ENCODE data around the gene TFAP2B.

TFAP2B gene

GRCh38 chr6:50834929-50835410 lies 16.3 kb downstream of the TFAP2B start:
- Histone ChIP-seq H2AK5ac (ENCODE audit: low read length) (no peak overlapping the region), H3K23ac (ENCODE audit: low read length) (no peak overlapping the region), H3K27me3 (ENCODE audit: insufficient read depth, low read length) (peaks cover 12% of the 10 kb centered on the region), H4K91ac (ENCODE audit: low read depth, low read length) (no peak overlapping the region), H4K8ac (ENCODE audit: low read depth, low read length) (no peak overlapping the region), H4K12ac (ENCODE audit: low read depth, low read length) (no peak overlapping the region), H3K18ac (ENCODE audit: low read length) (no peak overlapping the region), H3K4me3 (ENCODE audit: low read depth, low read length) (no peak overlapping the region), H2BK5ac (ENCODE audit: low read depth, low read length, poor library complexity) (no peak overlapping the region), H3K9ac (ENCODE audit: low read length) (no peak overlapping the region), H3K4me1 (ENCODE audit: control insufficient read depth in 1 of 2, insufficient read depth in 2 of 2, low read length in 2 of 2) (no peaks in the 10 kb centered on the region), H3K14ac (ENCODE audit: low read length) (no peak overlapping the region), H3K36me3 (ENCODE audit: control insufficient read depth in 1 of 2, insufficient read depth in 2 of 2, low read length in 2 of 2) (no peaks in the 10 kb centered on the region), H3K4ac (ENCODE audit: low read depth, low read length) (no peak overlapping the region), H3K9me3 (ENCODE audit: insufficient read depth, low read depth, low read length) (no peaks in the 10 kb centered on the region), H3K79me2 (ENCODE audit: control insufficient read depth, insufficient read depth, low read length, poor library complexity) (no peaks in the 10 kb centered on the region), H3K27ac (ENCODE audit: low read depth, low read length) (no peak overlapping the region), H2BK12ac (ENCODE audit: low read length) (no peak overlapping the region), H2BK120ac (ENCODE audit: insufficient read depth, low read length, poor library complexity) (no peak overlapping the region), H2AFZ (ENCODE audit: insufficient read depth, low read length, poor library complexity) (no peak overlapping the region), H3K4me2 (ENCODE audit: low read length) (no peak overlapping the region), H3K79me1 (ENCODE audit: low read length) (no peaks in the 10 kb centered on the region)
- no peak for DNase-seq
- WGBS (ENCODE audit: extremely low coverage, insufficient coverage, insufficient read length) = no CpG with 5 or more reads among the region's 5 CpGs

DNA sequence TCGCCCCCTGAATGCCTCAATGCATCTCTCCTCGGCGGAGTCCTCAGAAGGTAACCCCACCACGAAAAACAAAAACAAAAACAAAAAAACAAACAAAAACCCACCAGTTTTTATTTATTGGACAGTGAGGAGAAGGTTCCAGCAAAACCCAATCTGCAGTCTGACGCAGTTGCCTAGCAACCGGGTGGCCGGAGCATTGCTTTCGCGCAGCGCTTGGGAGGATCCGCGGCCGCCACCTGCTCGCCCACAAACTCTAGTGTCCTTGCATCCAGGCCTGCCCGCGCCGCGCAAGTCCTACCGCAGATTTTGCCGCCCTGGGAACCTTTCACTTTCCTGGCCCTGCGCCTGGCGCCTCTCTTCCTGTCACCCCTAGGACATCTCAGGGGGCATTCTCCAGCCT lies 17.6 kb downstream of the TFAP2B start:
- Histone ChIP-seq H3K14ac (ENCODE audit: low read length) (no peak overlapping the region), H3K18ac (ENCODE audit: low read length) (no peak overlapping the region), H2BK120ac (ENCODE audit: insufficient read depth, low read length, poor library complexity) (no peak overlapping the region), H3K9ac (ENCODE audit: low read length) (no peak overlapping the region), H3K27me3 (ENCODE audit: insufficient read depth, low read length) (peaks cover 12% of the 10 kb centered on the region), H2BK12ac (ENCODE audit: low read length) (no peak overlapping the region), H4K91ac (ENCODE audit: low read depth, low read length) (no peak overlapping the region), H4K12ac (ENCODE audit: low read depth, low read length) (no peak overlapping the region), H2BK5ac (ENCODE audit: low read depth, low read length, poor library complexity) (no peak overlapping the region), H3K27ac (ENCODE audit: low read depth, low read length) (no peak overlapping the region), H2AFZ (ENCODE audit: insufficient read depth, low read length, poor library complexity) (no peak overlapping the region), H3K4ac (ENCODE audit: low read depth, low read length) (no peak overlapping the region), H3K4me1 (ENCODE audit: control insufficient read depth in 1 of 2, insufficient read depth in 2 of 2, low read length in 2 of 2) (peaks cover 0 to 2% of the 10 kb centered on the region in 2 experiments), H3K79me1 (ENCODE audit: low read length) (no peaks in the 10 kb centered on the region), H3K4me3 (ENCODE audit: low read depth, low read length) (no peak overlapping the region), H3K23ac (ENCODE audit: low read length) (no peak overlapping the region), H3K36me3 (ENCODE audit: control insufficient read depth in 1 of 2, insufficient read depth in 2 of 2, low read length in 2 of 2) (no peaks in the 10 kb centered on the region), H3K4me2 (ENCODE audit: low read length) (no peak overlapping the region), H3K79me2 (ENCODE audit: control insufficient read depth, insufficient read depth, low read length, poor library complexity) (no peaks in the 10 kb centered on the region), H2AK5ac (ENCODE audit: low read length) (no peak overlapping the region), H3K9me3 (ENCODE audit: insufficient read depth, low read depth, low read length) (no peaks in the 10 kb centered on the region), H4K8ac (ENCODE audit: low read depth, low read length) (no peak overlapping the region)
- WGBS (ENCODE audit: extremely low coverage, insufficient coverage, insufficient read length) = no CpG with 5 or more reads among the region's 22 CpGs
- DNase-seq = no peak

DNA sequence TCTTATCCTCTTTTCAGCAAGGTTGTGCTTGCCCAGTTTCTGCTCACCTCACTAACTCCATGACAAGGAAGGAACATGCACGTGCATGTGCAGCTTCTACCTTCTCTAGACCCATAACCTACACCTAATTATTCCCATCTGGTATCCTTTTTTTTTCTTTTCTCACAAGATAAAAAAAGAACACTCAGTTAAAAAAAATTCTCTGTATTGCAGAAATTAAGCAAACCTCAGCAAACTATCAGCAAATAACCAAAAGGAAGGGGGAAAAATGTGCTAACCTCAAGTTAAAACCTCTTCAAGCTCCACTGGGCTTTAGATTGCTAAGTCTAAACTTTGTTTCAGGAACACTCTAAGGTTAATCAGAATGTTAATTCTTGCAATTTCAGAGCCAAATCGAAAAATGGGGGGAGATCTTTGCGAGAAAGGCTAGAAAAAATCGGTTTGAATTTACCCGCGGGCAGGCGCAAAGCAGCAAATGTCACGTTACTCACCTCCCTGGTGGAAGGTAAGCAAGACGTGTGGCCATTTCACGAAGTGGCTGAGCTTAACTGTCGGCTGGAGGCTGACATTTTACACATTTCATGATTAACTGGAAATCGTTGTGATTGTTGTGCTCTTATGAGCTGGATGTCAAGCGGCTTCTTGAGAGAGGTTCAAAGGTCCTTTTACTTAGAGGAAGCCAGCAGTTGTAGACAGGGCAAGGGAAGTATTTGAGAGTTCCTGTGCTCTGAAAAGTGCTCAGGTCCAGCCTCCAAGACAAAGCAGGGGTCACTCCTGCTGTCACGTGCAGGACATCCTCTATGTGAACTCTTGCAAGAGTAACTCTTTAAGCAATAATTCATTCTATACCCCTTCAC lies 19.1 kb downstream of the TFAP2B start:
- WGBS (ENCODE audit: extremely low coverage, insufficient coverage, insufficient read length) = no CpG with 5 or more reads among the region's 14 CpGs

DNA sequence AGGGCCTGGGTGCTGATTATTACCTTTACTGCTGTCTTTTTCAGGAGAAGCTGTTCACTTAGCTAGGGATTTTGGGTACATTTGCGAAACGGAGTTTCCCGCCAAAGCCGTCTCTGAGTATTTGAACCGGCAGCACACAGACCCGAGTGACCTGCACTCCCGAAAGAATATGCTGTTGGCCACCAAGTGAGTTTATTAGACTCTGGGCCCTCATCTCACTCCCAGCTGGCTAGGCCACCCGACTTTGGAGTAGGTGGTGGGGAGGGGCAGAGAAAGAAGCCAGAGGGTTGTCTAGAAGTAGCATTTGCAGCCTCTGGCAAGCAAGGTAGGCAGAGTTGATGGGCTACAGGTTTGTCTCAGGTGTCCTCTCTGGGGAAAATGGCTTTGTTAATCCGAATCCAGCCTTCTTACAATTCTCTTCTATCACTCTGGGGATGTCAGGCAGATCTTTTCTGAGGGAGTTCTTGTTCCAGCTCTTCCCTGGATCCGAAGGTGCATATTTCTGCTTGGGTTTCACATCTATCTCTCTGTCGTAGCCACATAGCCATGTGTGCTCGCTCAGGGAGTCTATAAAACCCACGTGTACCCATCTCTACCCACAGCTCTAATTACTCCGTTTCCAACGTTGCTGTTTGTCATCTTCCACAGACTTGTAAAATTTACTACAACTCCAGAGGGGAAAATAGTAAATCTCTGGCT lies 21.6 kb downstream of the TFAP2B start:
- H3K79me2 ChIP-seq (ENCODE audit: control insufficient read depth, insufficient read depth, low read length, poor library complexity) = no peaks in the 10 kb centered on the region
- no peak overlapping the region for H3K27ac ChIP-seq (ENCODE audit: low read depth, low read length)
- no peak overlapping the region for H2BK5ac ChIP-seq (ENCODE audit: low read depth, low read length, poor library complexity)
- H4K12ac ChIP-seq (ENCODE audit: low read depth, low read length) = no peak overlapping the region
- WGBS (ENCODE audit: extremely low coverage, insufficient coverage, insufficient read length) = no CpG with 5 or more reads among the region's 15 CpGs
- no peak overlapping the region for H3K9ac ChIP-seq (ENCODE audit: low read length)
- no peak overlapping the region for H3K23ac ChIP-seq (ENCODE audit: low read length)
- H4K8ac ChIP-seq (ENCODE audit: low read depth, low read length) = no peak overlapping the region
- H2AFZ ChIP-seq (ENCODE audit: insufficient read depth, low read length, poor library complexity) = no peak overlapping the region
- no peak overlapping the region for H3K18ac ChIP-seq (ENCODE audit: low read length)
- H3K4ac ChIP-seq (ENCODE audit: low read depth, low read length) = no peak overlapping the region
- peaks cover 12% of the 10 kb centered on the region for H3K27me3 ChIP-seq (ENCODE audit: insufficient read depth, low read length)
- peaks cover 7% of the 10 kb centered on the region for H3K79me1 ChIP-seq (ENCODE audit: low read length)
- H3K4me3 ChIP-seq (ENCODE audit: low read depth, low read length) = no peak overlapping the region
- no peak overlapping the region for H2BK120ac ChIP-seq (ENCODE audit: insufficient read depth, low read length, poor library complexity)
- no peak overlapping the region for H4K91ac ChIP-seq (ENCODE audit: low read depth, low read length)
- H2BK12ac ChIP-seq (ENCODE audit: low read length) = no peak overlapping the region
- no peaks in the 10 kb centered on the region for H3K9me3 ChIP-seq (ENCODE audit: insufficient read depth, low read depth, low read length)
- no peaks in the 10 kb centered on the region for H3K36me3 ChIP-seq (ENCODE audit: control insufficient read depth in 1 of 2, insufficient read depth in 2 of 2, low read length in 2 of 2)
- DNase-seq = no peak
- H3K14ac ChIP-seq (ENCODE audit: low read length) = no peak overlapping the region
- H2AK5ac ChIP-seq (ENCODE audit: low read length) = no peak overlapping the region
- H3K4me2 ChIP-seq (ENCODE audit: low read length) = no peak overlapping the region
- H3K4me1 ChIP-seq (ENCODE audit: control insufficient read depth in 1 of 2, insufficient read depth in 2 of 2, low read length in 2 of 2) = peaks cover 9 to 11% of the 10 kb centered on the region in 2 experiments

More for the DNA sequence above, 19.1 kb downstream of the TFAP2B start:
- Histone ChIP-seq H3K9ac (ENCODE audit: low read length) (no peak overlapping the region), H3K9me3 (ENCODE audit: insufficient read depth, low read depth, low read length) (no peaks in the 10 kb centered on the region), H2BK5ac (ENCODE audit: low read depth, low read length, poor library complexity) (no peak overlapping the region), H3K18ac (ENCODE audit: low read length) (no peak overlapping the region), H2BK12ac (ENCODE audit: low read length) (no peak overlapping the region), H3K4me3 (ENCODE audit: low read depth, low read length) (no peak overlapping the region), H2AK5ac (ENCODE audit: low read length) (no peak overlapping the region), H3K14ac (ENCODE audit: low read length) (no peak overlapping the region), H3K27me3 (ENCODE audit: insufficient read depth, low read length) (peaks cover 12% of the 10 kb centered on the region), H4K91ac (ENCODE audit: low read depth, low read length) (no peak overlapping the region), H4K12ac (ENCODE audit: low read depth, low read length) (no peak overlapping the region), H3K4me2 (ENCODE audit: low read length) (no peak overlapping the region), H3K27ac (ENCODE audit: low read depth, low read length) (no peak overlapping the region), H2BK120ac (ENCODE audit: insufficient read depth, low read length, poor library complexity) (no peak overlapping the region), H3K23ac (ENCODE audit: low read length) (no peak overlapping the region), H3K79me2 (ENCODE audit: control insufficient read depth, insufficient read depth, low read length, poor library complexity) (no peaks in the 10 kb centered on the region), H3K79me1 (ENCODE audit: low read length) (peaks cover 3% of the 10 kb centered on the region), H3K4me1 (ENCODE audit: control insufficient read depth in 1 of 2, insufficient read depth in 2 of 2, low read length in 2 of 2) (peaks cover 6 to 7% of the 10 kb centered on the region in 2 experiments), H3K4ac (ENCODE audit: low read depth, low read length) (no peak overlapping the region), H2AFZ (ENCODE audit: insufficient read depth, low read length, poor library complexity) (no peak overlapping the region), H4K8ac (ENCODE audit: low read depth, low read length) (no peak overlapping the region), H3K36me3 (ENCODE audit: control insufficient read depth in 1 of 2, insufficient read depth in 2 of 2, low read length in 2 of 2) (no peaks in the 10 kb centered on the region)
- no peak for DNase-seq
